Amniotic stem cell (primary cell): ENCODE results near the gene KCTD21.

ENCODE experiments used
- DNase-seq: peaks from one replicate; lab custom pipeline; 2025; lab: John Stamatoyannopoulos, UW

Gene KCTD21

GRCh38 chr11:78218707-78219492 is 30.5 kb upstream of the KCTD21 start:
- DNase-seq: no peak

GRCh38 chr11:78217650-78218541 is 29.5 kb upstream of the KCTD21 start:
- DNase-seq: no peak

GRCh38 chr11:78216571-78217287 is 28.3 kb upstream of the KCTD21 start:
- DNase-seq: no peak

- DNase-seq: no peak
Measured at GRCh38 chr11:78216021-78216420, 27.6 kb upstream of the KCTD21 start.

GRCh38 chr11:78214331-78215194 is 26.1 kb upstream of the KCTD21 start:
- DNase-seq: no peak

GRCh38 chr11:78213526-78214330 is 25.3 kb upstream of the KCTD21 start:
- no peak for DNase-seq

GRCh38 chr11:78212586-78213371 is 24.4 kb upstream of the KCTD21 start:
- DNase-seq: no peak

GRCh38 chr11:78211565-78211964 is 23.1 kb upstream of the KCTD21 start:
- no peak for DNase-seq

- DNase-seq: no peak
Measured at GRCh38 chr11:78210000-78210608, 21.7 kb upstream of the KCTD21 start.

GRCh38 chr11:78209478-78209877 is 21.1 kb upstream of the KCTD21 start:
- no peak for DNase-seq

- no peak for DNase-seq
Measured at GRCh38 chr11:78208257-78209165, 20.1 kb upstream of the KCTD21 start.

GRCh38 chr11:78207532-78208256 is 19.3 kb upstream of the KCTD21 start:
- no peak for DNase-seq

GRCh38 chr11:78205691-78206090 is 17.3 kb upstream of the KCTD21 start:
- no peak for DNase-seq

GRCh38 chr11:78205256-78205655 is 16.8 kb upstream of the KCTD21 start:
- DNase-seq: no peak

GRCh38 chr11:78203184-78203583 is 14.8 kb upstream of the KCTD21 start:
- no peak for DNase-seq

GRCh38 chr11:78202733-78203167 is 14.3 kb upstream of the KCTD21 start:
- DNase-seq: no peak

- DNase-seq: no peak
Measured at GRCh38 chr11:78201096-78201818, 12.8 kb upstream of the KCTD21 start.
